ENCODE data around the gene KCNQ2.

GRCh38 chr20:63452341-63452740, 20.1 kb downstream of the KCNQ2 start:
- TF ChIP-seq POLR2AphosphoS5 (IDR thresholded peaks at IDR 0.05) = no peak
- no peak for TF ChIP-seq CTCF (IDR thresholded peaks at IDR 0.05 in 8 of 11, conservative IDR thresholded peaks at IDR 0.05 in 3 of 11)
- TF ChIP-seq POLR2A (IDR thresholded peaks at IDR 0.05) = no peak

All from spleen (tissue), 7 donors.